ENCODE measurements around the gene NDUFS7. TPM values are rescaled to one million over a fixed set of nuclear protein-coding genes. Genes with fewer than 3 reads are reported as not detected.

Gene NDUFS7
- total RNA-seq, 1 donor from 2014 or later: 216 TPM

- TF ChIP-seq CTCF (IDR thresholded peaks at IDR 0.05): no peak
- Histone ChIP-seq H3K27ac (no peak overlapping the region), H3K27me3 (no peaks in the 10 kb centered on the region), H3K36me3 (peaks cover 79 to 98% of the 10 kb centered on the region in 2 donors), H3K9me3 (no peaks in the 10 kb centered on the region), H3K4me3 (no peak overlapping the region), H3K4me1 (no peaks in the 10 kb centered on the region)
- DNase-seq (ENCODE audit: low spot score in 2 of 2): no peak
- intact Hi-C loops (cut with DNase I): no loop called here
Measured at GRCh38 chr19:1427221-1427920, 43.7 kb downstream of the NDUFS7 start.

DNA sequence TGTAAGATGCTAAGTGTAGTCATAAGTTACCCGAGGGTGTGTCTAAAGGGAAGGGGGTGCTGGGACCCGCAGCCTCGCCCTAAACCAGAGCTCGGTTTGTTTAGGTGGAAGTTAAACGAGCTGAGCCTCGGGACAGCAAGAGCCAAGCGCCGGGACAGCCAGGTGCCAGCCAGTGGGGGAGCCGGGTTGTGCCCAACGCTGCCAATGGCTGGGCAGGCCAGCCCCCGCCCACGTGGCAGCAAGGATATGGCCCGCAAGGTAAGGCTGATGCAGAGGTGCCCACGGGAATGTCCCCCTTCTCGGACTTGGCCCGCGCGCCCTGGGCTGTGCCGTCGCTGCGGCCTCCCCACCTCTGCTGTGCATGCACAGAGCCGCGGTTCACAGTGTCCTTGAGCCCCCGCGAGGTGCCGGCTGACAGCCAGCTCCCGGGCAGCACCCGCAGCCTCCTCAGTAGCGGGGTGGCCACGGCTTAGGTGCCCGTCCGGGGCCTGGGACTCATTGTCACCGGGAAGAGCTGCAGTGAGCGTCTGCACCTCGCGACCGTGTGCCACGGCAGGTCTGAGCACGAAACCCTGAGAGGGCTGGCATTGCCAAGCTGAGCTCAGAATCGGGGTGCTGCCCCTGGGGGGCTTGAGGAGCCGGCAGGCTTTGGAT is 45.2 kb downstream of the NDUFS7 start:
- intact Hi-C loops (cut with DNase I): no loop called here
- H3K9me3 ChIP-seq: no peaks in the 10 kb centered on the region
- no peak overlapping the region for H3K27ac ChIP-seq
- H3K27me3 ChIP-seq: no peaks in the 10 kb centered on the region
- no peak for TF ChIP-seq CTCF (IDR thresholded peaks at IDR 0.05)
- no peak for DNase-seq (ENCODE audit: low spot score in 2 of 2)
- H3K36me3 ChIP-seq: peaks cover 79 to 98% of the 10 kb centered on the region in 2 donors
- no peaks in the 10 kb centered on the region for H3K4me1 ChIP-seq
- H3K4me3 ChIP-seq: no peak overlapping the region

GRCh38 chr19:1429750-1430149 is 46.0 kb downstream of the NDUFS7 start:
- H3K36me3 ChIP-seq: peaks cover 81 to 98% of the 10 kb centered on the region in 2 donors
- intact Hi-C loops (cut with DNase I): no loop called here
- no peak for TF ChIP-seq CTCF (IDR thresholded peaks at IDR 0.05)

DNA sequence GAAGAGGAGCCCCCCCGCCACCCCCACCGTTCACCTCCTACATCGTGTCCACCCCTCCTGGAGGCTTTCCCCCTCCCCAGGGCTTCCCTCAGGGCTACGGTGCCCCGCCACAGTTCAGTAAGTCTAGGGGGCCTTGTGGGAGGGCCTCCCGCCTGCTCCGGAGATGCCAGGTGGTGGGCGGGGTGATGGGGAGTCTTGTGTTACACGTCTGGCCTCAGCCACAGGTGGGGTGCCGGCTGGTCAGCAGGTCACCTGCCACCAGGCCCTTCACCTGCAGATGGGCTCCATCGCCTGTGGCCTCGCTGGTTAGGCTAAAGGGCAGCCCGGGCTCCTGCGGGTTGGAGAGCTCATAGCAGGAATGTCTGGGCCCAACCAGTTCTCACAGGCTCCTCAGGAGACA is 46.5 kb downstream of the NDUFS7 start:
- intact Hi-C loops (cut with DNase I): no loop called here
- no peak for TF ChIP-seq CTCF (IDR thresholded peaks at IDR 0.05)
- H3K27ac ChIP-seq: no peak overlapping the region
- no peaks in the 10 kb centered on the region for H3K4me1 ChIP-seq
- H3K4me3 ChIP-seq: no peak overlapping the region
- H3K36me3 ChIP-seq: peaks cover 77 to 96% of the 10 kb centered on the region in 2 donors
- no peaks in the 10 kb centered on the region for H3K9me3 ChIP-seq
- no peaks in the 10 kb centered on the region for H3K27me3 ChIP-seq
- DNase-seq (ENCODE audit: low spot score in 2 of 2): no peak

More at GRCh38 chr19:1429750-1430149, 46.0 kb downstream of the NDUFS7 start:
- no peaks in the 10 kb centered on the region for H3K4me1 ChIP-seq
- DNase-seq (ENCODE audit: low spot score in 2 of 2): no peak
- H3K27ac ChIP-seq: no peak overlapping the region
- no peaks in the 10 kb centered on the region for H3K27me3 ChIP-seq
- no peaks in the 10 kb centered on the region for H3K9me3 ChIP-seq
- no peak overlapping the region for H3K4me3 ChIP-seq

DNA sequence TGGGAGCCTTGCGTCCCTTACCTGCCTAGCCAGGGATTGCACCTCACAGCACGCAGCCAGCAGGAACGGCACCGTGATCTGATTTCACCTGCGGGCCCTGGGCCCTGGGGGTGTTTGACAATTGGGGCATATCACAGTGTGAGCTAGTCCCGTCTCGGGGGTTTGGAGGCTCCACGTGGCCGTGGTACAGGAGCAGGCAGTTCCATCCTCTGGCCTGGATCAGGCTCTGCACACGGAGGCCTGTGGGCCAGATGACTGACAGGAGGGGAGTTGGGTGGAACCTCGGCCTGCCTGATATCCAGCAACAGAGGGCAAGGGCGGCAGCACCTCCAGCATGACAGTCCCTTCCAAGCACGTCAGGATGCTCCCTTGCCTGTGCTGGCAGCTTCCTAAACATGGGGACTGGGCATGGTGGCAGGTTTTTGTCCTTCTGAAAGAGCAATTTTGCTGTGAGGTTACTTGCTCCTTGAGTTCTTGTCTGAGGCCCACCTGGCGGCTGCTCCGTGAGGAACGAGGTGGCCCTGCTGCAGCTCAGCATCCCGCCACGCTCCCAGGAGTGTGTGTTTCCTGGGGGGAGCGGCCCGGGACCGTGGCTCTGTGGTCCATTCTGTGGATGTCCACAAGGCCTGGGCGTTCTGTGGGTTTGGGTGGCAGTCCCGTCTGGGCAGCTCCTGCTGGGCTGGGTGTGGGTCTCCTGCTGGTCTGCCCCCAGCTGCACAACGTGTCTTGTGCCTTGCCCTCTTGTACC is 48.2 kb downstream of the NDUFS7 start:
- no peaks in the 10 kb centered on the region for H3K9me3 ChIP-seq
- DNase-seq (ENCODE audit: low spot score in 2 of 2): no peak
- H3K27me3 ChIP-seq: no peaks in the 10 kb centered on the region
- H3K36me3 ChIP-seq: peaks cover 63 to 88% of the 10 kb centered on the region in 2 donors
- H3K4me1 ChIP-seq: no peaks in the 10 kb centered on the region
- TF ChIP-seq CTCF (IDR thresholded peaks at IDR 0.05): no peak
- intact Hi-C loops (cut with DNase I): no loop called here
- H3K27ac ChIP-seq: no peak overlapping the region
- no peak overlapping the region for H3K4me3 ChIP-seq
